Adrenal gland (tissue), 5 donors: ENCODE measurements around the gene TUBB3.

Source experiments
- POLR2A ChIP-seq, 2 donors: fragments of 450-650 bp; IDR thresholded peaks; one replicate each; pipeline ENCODE4 v1.6.1; 2017; ENCODE audit warnings: antibody characterized with exemption in 2 of 2, mild to moderate bottlenecking in 2 of 2, moderate library complexity in 1 of 2
- TF ChIP-seq, protein P1 (sequence below), 6 experiments: fragments of 450-650 bp in 4 of 6; fragments of 200-600 bp in 2 of 6; sonication (generic) in 1 of 6; IDR thresholded peaks; 1 replicate in 5 of 6; 2 replicates in 1 of 6; pipeline versions ENCODE4 v1.5.1 to v1.8.0; 2016 to 2021; ENCODE audit warnings: antibody characterized with exemption in 6 of 6, mild to moderate bottlenecking in 2 of 6, moderate library complexity in 1 of 6
- donor health status: DM: no; HTN: no; CAD: no.

DNA sequence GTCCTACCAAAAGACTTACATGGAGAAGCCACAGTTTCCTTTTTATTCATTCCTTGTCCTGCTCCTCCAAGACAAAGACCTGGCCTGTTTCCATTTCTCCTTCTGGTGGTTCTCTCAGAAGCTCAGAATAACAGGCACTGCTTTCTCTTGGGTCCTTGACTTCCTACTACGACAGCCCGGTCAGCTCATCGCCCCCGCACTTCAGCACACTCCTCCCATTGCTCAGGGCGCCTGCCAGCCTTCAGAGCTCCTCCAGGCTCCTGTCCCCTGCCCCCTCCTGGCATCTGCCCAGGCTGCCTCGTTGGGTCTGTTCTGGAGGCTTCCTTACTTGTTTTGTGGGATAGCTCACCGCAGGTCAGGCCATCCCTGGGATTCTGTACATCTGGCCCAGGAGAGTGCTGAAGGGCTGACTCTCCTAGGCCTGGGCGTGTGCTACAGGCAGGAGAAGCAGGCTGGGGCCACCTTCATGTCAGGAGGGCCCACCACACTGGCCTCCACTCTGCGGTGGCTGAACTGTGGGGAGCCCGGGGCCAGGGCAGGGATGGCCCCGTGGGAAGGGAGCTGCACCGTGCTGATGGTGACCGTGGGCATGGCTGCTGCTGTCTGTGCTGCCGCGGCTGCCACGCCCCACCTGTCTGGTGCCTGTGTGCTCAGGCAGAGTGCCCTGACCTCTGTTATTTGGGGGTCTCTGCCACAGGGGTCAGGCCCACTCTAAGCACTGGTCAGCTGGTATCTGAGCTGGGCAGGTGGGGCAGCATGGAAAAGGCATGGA, 32.1 kb upstream of the TUBB3 start:
- TF ChIP-seq, protein P1, sequence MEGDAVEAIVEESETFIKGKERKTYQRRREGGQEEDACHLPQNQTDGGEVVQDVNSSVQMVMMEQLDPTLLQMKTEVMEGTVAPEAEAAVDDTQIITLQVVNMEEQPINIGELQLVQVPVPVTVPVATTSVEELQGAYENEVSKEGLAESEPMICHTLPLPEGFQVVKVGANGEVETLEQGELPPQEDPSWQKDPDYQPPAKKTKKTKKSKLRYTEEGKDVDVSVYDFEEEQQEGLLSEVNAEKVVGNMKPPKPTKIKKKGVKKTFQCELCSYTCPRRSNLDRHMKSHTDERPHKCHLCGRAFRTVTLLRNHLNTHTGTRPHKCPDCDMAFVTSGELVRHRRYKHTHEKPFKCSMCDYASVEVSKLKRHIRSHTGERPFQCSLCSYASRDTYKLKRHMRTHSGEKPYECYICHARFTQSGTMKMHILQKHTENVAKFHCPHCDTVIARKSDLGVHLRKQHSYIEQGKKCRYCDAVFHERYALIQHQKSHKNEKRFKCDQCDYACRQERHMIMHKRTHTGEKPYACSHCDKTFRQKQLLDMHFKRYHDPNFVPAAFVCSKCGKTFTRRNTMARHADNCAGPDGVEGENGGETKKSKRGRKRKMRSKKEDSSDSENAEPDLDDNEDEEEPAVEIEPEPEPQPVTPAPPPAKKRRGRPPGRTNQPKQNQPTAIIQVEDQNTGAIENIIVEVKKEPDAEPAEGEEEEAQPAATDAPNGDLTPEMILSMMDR (IDR thresholded peaks at IDR 0.05): no peak
- TF ChIP-seq POLR2A (IDR thresholded peaks at IDR 0.05): no peak
